Measurements from ENCODE around the gene SSBP4. TPM values are rescaled to one million over a fixed set of nuclear protein-coding genes. Genes with fewer than 3 reads are reported as not detected.

Gene SSBP4
- total RNA-seq, 1 experiment from 2014 or later = 164 TPM

DNA sequence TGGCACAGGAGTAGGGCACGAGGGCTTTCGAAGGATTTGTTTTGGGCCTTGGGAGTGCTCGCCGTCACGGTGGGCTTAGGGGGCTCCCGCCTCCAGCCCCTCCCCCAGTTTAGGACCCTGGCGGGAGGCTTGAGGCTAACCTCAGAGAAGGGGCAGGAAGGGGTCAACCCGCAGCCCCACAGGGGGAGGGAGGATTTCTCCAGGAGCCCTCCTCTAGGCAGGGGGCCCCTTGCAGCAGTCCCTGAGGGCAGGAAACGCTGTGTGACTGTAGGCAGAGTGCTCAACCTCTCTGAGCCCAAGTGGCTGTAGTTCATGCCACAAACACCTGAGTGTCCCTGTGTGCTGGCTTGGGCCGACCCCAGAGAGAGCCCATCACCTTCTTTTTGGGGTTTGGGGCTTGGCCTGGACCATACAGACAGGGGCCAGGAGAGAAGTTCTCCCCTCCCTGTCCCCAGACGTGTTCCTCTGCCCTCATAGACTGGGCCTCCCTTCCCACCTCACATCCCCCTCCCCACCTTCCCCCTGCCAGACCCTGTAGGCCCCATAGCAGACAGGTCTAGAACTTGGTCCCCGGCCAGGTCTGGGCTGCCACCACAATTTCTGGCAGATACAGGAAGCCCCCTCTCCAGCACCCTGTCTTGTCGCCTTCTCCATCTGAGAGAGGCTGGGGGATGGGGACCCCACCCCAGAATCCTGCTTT lies 10.7 kb downstream of the SSBP4 start:
- POLR2A ChIA-PET = no interaction called here
- DNase-seq (ENCODE audit: low read depth, low spot score) = no peak
- H3K4me1 ChIP-seq (ENCODE audit: control insufficient read depth in 1 of 2, insufficient read depth in 2 of 2, low read length in 2 of 2) = peaks cover 7 to 18% of the 10 kb centered on the region in 2 experiments; a peak in 3 of 4 replicates
- ATAC-seq = no peak
- H3K9me3 ChIP-seq (ENCODE audit: control insufficient read depth in 1 of 2, insufficient read depth in 1 of 2, low read depth in 1 of 2, low read length in 2 of 2) = no peaks in the 10 kb centered on the region
- intact Hi-C loops (cut with micrococcal nuclease) = no loop called here
- H2AFZ ChIP-seq (ENCODE audit: low read depth, low read length, poor library complexity, severe bottlenecking) = no peak overlapping the region
- H3K4me2 ChIP-seq (ENCODE audit: low read length) = no peak overlapping the region
- peaks cover 0 to 5% of the 10 kb centered on the region in 2 experiments; a peak in 3 of 4 replicates for H3K36me3 ChIP-seq (ENCODE audit: control insufficient read depth in 1 of 2, insufficient read depth in 2 of 2, low read length in 2 of 2)
- H3K79me2 ChIP-seq (ENCODE audit: insufficient read depth, low read length) = peaks cover 24% of the 10 kb centered on the region
- H3K27me3 ChIP-seq (ENCODE audit: insufficient read depth, low read length) = no peaks in the 10 kb centered on the region
- no peak overlapping the region for H3K27ac ChIP-seq (ENCODE audit: low read depth, low read length)
- no peak overlapping the region for H3K9ac ChIP-seq (ENCODE audit: low read length)
- RAD21 ChIA-PET (ENCODE audit: low non-redundant PET in 1 of 2, low total read pairs in 2 of 2, uncharacterized antibody in 2 of 2, unreplicated experiment in 2 of 2) = no interaction called here
- CTCF ChIA-PET = no interaction called here
- no peak overlapping the region for H3K4me3 ChIP-seq (replicated peaks in 1 of 2; ENCODE audit: low read depth in 1 of 2, low read length in 2 of 2)
- no peaks in the 10 kb centered on the region for H4K20me1 ChIP-seq (ENCODE audit: insufficient read depth)
- H3K9me2 ChIP-seq (ENCODE audit: insufficient read depth) = no peaks in the 10 kb centered on the region
- TF ChIP-seq RAD21 (IDR thresholded peaks at IDR 0.05; ENCODE audit: low read depth) (no peak), EGR1 (IDR thresholded peaks at IDR 0.05; ENCODE audit: low read depth) (no peak), CEBPB (IDR thresholded peaks at IDR 0.05; ENCODE audit: low read depth) (no peak), TCF7L2 (IDR thresholded peaks at IDR 0.05; ENCODE audit: borderline replicate concordance, extremely low read depth, insufficient read depth, insufficient read length) (no peak), ELF1 (IDR thresholded peaks at IDR 0.05; ENCODE audit: borderline replicate concordance, low read depth) (no peak), SP1 (IDR thresholded peaks at IDR 0.05; ENCODE audit: low read depth) (no peak), SRF (IDR thresholded peaks at IDR 0.05; ENCODE audit: low read depth) (no peak), EZH2phosphoT487 (IDR thresholded peaks at IDR 0.05; ENCODE audit: borderline replicate concordance) (no peak)
- BruUV-seq (replicated peaks) = no TSS peak

DNA sequence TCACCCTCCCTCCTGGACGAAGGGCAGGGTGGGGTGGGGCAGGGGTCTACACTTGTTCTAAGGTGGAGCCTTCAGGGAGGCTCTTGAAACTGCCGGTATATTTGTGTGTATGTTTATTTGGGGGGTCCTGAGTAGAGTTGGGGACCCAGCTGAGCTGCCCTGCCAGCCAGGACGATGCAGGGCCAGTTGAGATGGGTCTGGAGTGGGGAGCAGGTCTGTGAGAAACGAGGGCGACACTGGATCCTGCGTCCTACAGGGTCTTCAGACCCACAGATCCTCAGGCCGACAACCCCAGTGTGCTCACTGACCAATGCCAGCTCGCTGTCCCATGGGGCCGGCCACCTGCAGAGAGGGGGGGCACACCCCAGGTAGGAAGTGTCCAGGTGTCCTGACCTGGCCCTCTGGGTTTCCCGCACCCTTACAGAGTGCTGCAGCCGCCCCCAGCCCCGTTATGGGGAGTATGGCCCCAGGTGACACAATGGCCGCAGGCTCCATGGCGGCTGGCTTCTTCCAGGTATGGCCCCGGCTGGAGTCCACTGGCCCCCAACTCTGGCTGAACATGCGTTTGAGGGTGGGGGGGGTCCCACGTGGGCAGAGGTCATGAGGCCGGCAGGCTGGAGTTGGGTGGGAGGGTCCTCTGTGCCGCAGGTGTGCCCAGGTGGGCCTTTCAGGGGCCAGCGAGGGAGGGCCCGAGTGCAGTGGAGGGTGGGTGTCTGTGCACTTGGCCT lies 11.4 kb downstream of the SSBP4 start:
- RAD21 ChIA-PET (ENCODE audit: low non-redundant PET in 1 of 2, low total read pairs in 2 of 2, uncharacterized antibody in 2 of 2, unreplicated experiment in 2 of 2) = no interaction called here
- no peak for ATAC-seq
- H3K9me2 ChIP-seq (ENCODE audit: insufficient read depth) = no peaks in the 10 kb centered on the region
- DNase-seq (ENCODE audit: low read depth, low spot score) = no peak
- H3K27me3 ChIP-seq (ENCODE audit: insufficient read depth, low read length) = no peaks in the 10 kb centered on the region
- no peaks in the 10 kb centered on the region for H3K9me3 ChIP-seq (ENCODE audit: control insufficient read depth in 1 of 2, insufficient read depth in 1 of 2, low read depth in 1 of 2, low read length in 2 of 2)
- no peak overlapping the region; the same call in 1 of the 2 replicates for H3K27ac ChIP-seq (ENCODE audit: low read depth, low read length)
- H4K20me1 ChIP-seq (ENCODE audit: insufficient read depth) = no peaks in the 10 kb centered on the region
- H3K79me2 ChIP-seq (ENCODE audit: insufficient read depth, low read length) = peaks cover 18% of the 10 kb centered on the region
- H3K36me3 ChIP-seq (ENCODE audit: control insufficient read depth in 1 of 2, insufficient read depth in 2 of 2, low read length in 2 of 2) = peaks cover 1 to 5% of the 10 kb centered on the region in 2 experiments; a peak in 3 of 4 replicates
- TF ChIP-seq RAD21 (IDR thresholded peaks at IDR 0.05; ENCODE audit: low read depth) = no peak
- H3K4me2 ChIP-seq (ENCODE audit: low read length) = no peak overlapping the region
- no peak overlapping the region for H3K9ac ChIP-seq (ENCODE audit: low read length)
- BruUV-seq (replicated peaks) = no TSS peak
- CTCF ChIA-PET = no interaction called here
- no peak overlapping the region for H3K4me3 ChIP-seq (replicated peaks in 1 of 2; ENCODE audit: low read depth in 1 of 2, low read length in 2 of 2)
- H2AFZ ChIP-seq (ENCODE audit: low read depth, low read length, poor library complexity, severe bottlenecking) = no peak overlapping the region
- intact Hi-C loops (cut with micrococcal nuclease) = no loop called here
- POLR2A ChIA-PET = no interaction called here
- H3K4me1 ChIP-seq (ENCODE audit: control insufficient read depth in 1 of 2, insufficient read depth in 2 of 2, low read length in 2 of 2) = peaks cover 4 to 12% of the 10 kb centered on the region in 2 experiments; a peak in 3 of 4 replicates

All from HCT116 (cell line).